KBM-7 (cell line): ENCODE measurements around the gene OTOP3.

Source experiments
- DNase-seq: peaks from one replicate; pipeline ENCODE4 v3.0.0-alpha.2; 2015
- in situ Hi-C: fragments of 300-500 bp; cut with MboI; formaldehyde crosslinking; loops from 2 replicates; pipeline ENCODE4 v1.14.3; 2020; ENCODE audit warnings: low sequenced_read_pairs, low pct_unique_long_range_greater_than_20kb, mixed read lengths

OTOP3 gene

GRCh38 chr17:74916136-74916850 lies 19.4 kb upstream of the OTOP3 start:
- DNase-seq, result no peak
- in situ Hi-C loops, result no loop called here

DNA sequence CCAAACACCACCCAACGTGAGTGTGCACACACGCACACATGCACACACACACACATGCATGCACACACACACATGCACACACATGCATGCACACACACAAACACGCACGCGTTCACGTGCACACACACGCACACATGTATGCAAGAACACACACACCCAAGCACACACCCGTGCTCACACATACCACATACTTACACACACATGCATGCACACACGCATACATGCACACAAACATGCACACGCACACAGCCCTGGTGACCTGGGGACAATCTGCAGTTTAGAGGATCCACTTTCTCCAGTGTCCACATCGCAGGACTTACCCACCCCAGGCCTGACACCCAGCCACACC lies 18.9 kb upstream of the OTOP3 start:
- in situ Hi-C loops, result no loop called here
- DNase-seq, result no peak

GRCh38 chr17:74917430-74917829 lies 18.3 kb upstream of the OTOP3 start:
- in situ Hi-C loops, result no loop called here
- peak; percentile 39 for DNase-seq

DNA sequence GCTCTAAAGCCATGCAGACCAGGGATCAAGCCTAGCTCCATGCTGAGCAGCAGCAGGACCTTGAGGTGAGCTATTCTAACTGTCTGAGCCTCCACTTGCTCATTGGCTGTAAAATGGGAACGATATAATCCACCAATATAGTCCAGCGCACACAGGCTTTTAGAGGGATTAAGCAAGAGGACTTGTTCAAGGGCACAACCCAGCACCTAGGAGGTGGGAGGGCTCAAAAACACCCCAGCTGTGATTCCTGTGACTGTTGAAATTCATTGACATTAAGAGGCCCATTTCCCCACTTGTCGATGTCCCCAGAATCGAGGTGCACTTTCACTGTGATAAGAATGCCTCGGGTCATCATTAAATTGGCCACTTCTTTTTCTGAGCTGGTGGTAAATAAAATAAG lies 16.8 kb upstream of the OTOP3 start:
- DNase-seq, result no peak
- in situ Hi-C loops, result no loop called here

DNA sequence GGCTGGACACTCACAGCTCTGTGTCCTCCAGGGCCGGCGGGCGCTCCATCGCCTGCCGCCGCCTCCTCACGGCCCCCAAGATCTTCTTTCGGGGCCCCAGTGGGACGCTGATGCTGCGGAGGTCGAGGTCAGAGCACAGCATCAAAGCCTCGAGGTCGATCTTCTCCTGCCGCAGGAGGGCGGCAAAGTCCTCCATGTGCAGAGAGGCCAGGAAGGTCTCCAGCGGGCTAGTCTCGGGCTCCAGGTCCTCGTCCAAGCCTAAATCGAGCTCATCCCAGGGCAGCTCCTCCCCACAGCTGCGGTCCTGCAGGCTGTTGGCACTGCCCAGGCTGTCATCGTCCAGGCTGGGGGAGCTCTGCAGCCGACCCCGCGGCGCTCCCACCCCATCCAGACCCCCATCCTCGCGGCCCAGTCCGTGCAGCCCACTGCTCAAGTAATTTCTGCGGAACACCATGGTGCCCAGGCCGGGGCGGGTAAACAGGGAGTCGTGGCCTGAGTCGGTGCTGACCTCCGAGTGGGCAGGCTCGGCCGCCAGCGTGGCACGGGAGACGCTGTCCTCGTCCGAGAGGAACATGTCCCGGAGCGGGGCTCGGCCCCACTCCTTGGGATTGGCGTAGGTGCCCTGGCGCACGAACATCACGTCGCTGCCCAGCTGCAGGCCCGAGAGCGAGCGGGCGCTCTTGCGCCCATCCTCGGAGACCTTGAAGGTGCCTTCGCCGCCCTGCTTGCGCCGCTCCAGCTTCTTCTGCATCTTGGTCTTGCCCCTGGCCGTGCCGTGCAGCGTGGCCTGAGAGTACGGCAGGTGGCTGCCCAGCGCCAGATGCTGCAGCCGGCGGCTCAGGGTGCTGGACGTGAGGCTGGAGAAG lies 16.0 kb upstream of the OTOP3 start:
- in situ Hi-C loops, result no loop called here
- no peak for DNase-seq

- no peak for DNase-seq
- in situ Hi-C loops, result no loop called here
These were observed 15.4 kb upstream of the OTOP3 start for GRCh38 chr17:74920306-74920620.

GRCh38 chr17:74920642-74921025 lies 15.1 kb upstream of the OTOP3 start:
- DNase-seq, result no peak
- in situ Hi-C loops, result no loop called here

GRCh38 chr17:74921026-74921681 lies 14.5 kb upstream of the OTOP3 start:
- in situ Hi-C loops, result no loop called here
- DNase-seq, result no peak

- in situ Hi-C loops, result no loop called here
- no peak for DNase-seq
These were observed 13.9 kb upstream of the OTOP3 start for GRCh38 chr17:74921769-74922168.

- no peak for DNase-seq
- in situ Hi-C loops, result no loop called here
These were observed 13.5 kb upstream of the OTOP3 start for GRCh38 chr17:74922172-74922571.

GRCh38 chr17:74922694-74923537 lies 12.8 kb upstream of the OTOP3 start, which contains the start of gene USH1G:
Gene USH1G (minus strand): TSS chr17:74923255. CDS start chr17:74923073, 182 bp downstream.
- no peak for DNase-seq
- in situ Hi-C loops, result no loop called here

- in situ Hi-C loops, result no loop called here
- peak; percentile 45 for DNase-seq
These were observed 12.0 kb upstream of the OTOP3 start for GRCh38 chr17:74923538-74924249.

DNA sequence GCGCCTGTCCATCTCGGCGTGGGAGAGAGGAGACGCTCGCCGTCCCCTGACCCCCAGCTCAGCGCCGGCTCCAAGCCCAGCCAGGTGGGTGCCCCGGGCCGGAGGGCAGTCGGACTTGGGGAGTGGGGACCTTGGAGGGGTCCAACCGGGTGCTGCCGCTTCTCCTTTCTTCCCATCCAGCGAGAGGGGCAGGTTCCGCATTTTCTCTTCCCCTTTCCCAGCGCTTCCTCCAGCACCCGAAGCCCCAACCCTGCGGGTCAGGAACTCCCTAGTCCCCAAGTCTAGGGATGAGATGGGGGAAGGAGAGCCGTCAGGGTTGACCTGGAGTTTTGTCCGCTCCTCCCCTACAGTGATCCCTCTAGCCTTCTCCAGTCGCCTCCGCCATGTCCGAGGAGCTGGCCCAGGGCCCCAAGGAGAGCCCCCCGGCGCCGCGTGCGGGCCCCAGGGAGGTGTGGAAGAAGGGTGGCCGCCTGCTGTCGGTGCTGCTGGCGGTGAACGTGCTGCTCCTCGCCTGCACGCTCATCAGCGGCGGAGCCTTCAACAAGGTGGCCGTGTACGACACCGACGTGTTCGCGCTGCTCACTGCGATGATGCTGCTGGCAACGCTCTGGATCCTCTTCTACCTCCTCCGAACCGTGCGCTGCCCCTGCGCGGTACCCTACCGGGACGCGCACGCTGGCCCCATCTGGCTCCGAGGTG lies 11.3 kb upstream of the OTOP3 start, which contains the start of gene OTOP2:
Gene OTOP2, plus strand, starts transcription at position 24 of the 699 bp plus-strand sequence. Its CDS starts 360 bp downstream, at position 384.
- peak; percentile 83 for DNase-seq
- in situ Hi-C loops, result no loop called here

DNA sequence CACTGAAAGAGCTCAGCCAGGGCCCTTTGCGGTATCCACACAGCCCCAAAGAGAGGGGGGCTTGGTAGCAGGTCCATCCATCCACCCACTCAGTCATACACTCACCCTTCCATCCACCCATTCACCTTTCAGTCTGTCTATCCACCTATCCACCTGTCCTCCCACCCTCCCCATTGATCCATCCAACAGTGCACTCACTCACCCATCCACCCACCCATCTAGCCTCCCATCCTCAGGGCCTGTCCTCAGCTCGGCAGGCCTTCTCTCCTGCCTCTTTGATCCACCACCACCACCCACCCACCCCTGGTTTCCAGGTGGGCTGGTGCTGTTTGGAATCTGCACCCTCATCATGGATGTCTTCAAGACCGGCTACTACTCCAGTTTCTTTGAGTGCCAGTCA lies 10.5 kb upstream of the OTOP3 start:
- DNase-seq, result no peak
- in situ Hi-C loops, result no loop called here

GRCh38 chr17:74928786-74929185 lies 6.9 kb upstream of the OTOP3 start:
- DNase-seq, result no peak
- in situ Hi-C loops, result no loop called here

GRCh38 chr17:74930535-74931036 lies 5.1 kb upstream of the OTOP3 start:
- in situ Hi-C loops, result no loop called here
- no peak for DNase-seq

DNA sequence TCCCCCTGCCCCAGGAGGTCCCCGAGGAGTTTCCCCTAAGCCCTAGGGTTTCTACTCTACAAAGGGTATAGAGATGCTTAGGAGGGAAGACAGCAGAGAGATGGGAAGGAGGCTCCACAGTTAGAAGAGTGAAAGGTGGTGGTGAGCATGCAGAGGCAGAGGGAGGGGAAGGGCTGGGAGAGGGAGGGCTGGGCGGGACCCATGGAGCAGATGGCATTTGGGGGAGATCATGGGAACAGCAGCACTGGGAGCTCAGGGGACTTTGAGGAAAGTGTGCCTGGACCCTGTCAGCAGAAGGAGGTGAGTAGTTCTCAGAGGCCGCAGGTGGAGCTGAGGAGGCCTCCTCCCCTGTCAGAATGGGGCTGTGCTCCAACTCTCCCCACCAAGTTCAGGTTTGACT lies 650 bp upstream of the OTOP3 start:
- in situ Hi-C loops, result no loop called here
- DNase-seq, result no peak

GRCh38 chr17:74936470-74936799 lies 737 bp downstream of the OTOP3 start:
- in situ Hi-C loops, result no loop called here
- no peak for DNase-seq
